ENCODE data around the gene SH3D21.

DNA sequence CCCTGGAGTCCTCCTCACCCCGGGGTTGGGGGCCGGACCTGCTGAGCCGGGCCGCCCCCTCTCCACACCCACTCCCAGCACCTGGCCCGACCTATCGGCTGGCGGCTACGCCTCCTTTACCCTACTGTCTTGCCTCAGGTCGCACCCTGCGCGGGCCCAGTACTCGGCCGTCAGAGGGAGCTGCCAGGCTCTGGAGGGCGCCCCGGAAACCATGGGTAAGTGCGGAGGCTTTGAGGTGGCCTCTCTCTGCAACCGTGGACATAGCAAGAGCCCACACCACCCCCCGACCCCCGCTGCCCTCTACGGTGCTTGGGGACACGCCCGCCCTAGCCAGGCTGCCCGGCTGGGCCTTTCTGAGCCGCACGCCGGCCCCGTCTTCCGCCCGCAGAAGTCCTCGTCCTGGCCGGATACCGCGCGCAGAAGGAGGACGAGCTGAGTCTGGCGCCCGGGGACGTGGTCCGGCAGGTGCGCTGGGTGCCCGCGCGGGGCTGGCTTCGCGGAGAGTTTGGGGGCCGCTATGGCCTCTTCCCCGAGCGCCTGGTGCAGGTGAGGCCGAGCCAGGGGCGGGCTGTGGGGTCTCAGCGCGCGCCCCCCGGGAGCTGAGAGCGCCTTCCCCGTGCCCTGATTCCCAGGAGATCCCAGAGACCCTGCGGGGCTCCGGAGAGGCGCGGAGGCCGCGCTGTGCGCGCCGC, at the start of gene SH3D21:
- TF ChIP-seq, protein P1, sequence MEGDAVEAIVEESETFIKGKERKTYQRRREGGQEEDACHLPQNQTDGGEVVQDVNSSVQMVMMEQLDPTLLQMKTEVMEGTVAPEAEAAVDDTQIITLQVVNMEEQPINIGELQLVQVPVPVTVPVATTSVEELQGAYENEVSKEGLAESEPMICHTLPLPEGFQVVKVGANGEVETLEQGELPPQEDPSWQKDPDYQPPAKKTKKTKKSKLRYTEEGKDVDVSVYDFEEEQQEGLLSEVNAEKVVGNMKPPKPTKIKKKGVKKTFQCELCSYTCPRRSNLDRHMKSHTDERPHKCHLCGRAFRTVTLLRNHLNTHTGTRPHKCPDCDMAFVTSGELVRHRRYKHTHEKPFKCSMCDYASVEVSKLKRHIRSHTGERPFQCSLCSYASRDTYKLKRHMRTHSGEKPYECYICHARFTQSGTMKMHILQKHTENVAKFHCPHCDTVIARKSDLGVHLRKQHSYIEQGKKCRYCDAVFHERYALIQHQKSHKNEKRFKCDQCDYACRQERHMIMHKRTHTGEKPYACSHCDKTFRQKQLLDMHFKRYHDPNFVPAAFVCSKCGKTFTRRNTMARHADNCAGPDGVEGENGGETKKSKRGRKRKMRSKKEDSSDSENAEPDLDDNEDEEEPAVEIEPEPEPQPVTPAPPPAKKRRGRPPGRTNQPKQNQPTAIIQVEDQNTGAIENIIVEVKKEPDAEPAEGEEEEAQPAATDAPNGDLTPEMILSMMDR (IDR thresholded peaks at IDR 0.05) = peak in 2 of 6 experiments; percentile 9 to 24
- TF ChIP-seq POLR2A (IDR thresholded peaks at IDR 0.05) = peak in 1 of 2 donors; percentile 75

Measured in thyroid gland (tissue), 4 donors.